Measurements from ENCODE around the gene SH3BP4.

The SH3BP4 gene

DNA sequence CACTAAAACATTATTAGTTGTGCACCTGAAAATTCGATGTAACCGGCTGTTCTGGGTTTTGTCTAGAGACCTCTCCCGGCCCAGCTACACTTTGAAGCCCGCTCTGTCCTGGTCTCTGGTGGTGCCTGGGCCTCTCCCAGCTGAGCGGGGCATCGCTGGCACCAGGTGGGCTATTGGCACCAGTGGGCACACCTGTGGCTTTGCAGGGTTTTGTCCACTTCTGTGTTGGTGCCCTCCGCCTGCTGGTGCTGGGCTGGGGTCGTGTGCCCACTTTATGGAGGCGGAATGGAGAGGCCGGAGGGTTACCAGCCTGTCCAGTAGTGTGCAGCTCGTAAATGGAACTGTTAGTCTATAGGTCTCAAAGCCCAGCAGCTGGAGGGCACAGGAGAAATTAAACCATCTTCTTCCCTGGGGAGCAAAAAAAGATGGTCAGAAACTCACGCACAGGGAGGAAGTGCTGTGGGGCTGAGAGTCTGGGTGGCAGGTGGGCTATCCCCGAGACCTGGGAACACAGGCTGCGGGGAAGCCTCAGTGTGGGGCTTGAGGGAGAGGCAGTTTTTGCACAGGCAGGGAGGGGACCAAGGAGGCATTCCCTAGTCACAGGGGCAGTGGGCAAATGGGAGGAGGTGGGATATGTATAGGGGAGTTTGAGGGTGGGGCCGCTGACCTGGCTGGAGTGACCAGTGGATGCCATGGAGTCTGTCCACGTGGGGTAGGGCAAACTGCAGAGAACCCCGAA is 30.4 kb downstream of the SH3BP4 start:
- no peak for DNase-seq (ENCODE audit: low read depth in 1 of 2, low spot score in 1 of 2)

DNA sequence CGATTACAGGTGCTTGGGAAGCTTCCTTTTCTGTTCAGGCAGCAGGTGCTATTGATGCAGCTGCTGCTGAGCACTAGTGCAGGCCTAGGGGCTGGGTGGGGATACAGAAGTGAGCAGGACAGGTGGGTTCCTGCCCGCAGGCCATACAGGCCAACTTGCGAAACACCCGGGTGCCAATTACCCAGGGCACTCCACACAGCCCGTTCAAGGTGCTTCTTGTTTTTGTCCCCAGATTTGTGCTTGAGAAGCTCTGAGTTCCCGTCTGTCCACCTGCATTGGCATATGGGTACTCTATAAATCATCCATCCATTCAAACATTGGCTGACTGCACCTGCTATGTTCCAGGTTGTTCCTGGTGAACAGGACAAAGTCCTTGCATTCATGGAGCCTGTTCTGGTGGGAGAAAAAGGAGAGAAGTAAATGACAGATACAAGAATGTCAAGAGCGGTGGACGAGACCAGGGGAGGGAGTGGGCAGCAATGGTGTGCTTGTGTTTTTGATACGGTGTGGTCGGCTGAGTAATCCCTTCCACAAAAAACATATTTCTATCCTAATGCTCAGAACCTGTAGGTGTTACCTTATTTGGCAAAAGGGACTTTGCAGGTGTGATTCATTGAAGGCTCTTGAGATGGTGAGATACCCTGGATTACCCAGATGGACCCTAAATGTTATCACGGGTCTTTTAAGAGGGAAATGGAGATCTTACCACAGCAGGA is 31.4 kb downstream of the SH3BP4 start:
- DNase-seq (ENCODE audit: low read depth in 1 of 2, low spot score in 1 of 2), result no peak

DNA sequence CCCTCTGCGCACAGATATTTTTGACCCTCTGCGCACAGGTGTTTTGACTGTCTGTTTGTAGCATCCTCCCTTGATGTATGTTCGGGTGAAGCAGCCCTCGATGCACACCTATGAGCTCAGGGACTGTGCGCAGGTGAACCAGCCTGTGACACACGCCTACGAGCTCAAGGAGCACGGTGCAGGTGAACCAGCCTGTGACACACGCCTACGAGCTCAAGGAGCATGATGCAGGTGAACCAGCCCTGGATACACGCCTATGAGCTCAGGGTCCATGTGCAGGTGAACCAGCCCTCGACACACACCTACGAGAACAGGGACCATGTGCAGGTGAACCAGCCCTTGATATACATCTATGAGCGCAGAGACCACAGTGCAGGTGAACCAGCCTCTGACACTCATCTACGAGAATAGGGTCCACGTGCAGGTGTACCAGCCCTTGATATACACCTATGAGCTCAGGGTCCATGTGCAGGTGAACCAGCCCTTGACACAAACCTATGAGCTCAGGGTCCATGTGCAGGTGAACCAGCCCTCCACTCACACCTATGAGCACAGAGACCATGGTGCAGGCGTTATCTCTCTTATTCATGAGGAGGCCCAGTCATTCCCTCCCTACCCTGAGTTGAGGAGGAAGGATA is 33.9 kb downstream of the SH3BP4 start:
- DNase-seq (ENCODE audit: low read depth in 1 of 2, low spot score in 1 of 2), result no peak

DNA sequence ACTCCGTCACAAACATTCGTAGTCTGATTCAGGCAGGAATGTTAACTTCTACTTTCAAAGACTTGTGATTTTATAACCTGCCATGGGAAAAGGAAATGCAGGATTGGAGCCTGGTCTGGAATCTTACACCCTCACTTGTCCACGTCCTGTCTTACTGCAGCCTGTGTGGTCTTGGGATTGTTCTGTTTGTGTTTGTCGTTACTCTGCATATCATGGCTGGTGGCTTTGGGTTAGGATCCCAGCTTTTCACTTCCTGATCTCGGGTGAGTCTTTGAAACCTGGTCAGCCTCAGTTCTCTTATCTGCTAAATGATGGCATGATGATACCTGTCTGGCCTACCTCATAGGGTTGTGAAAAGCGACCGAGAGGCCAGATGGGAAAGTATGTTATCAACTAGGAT is 34.6 kb downstream of the SH3BP4 start:
- no peak for DNase-seq (ENCODE audit: low read depth in 1 of 2, low spot score in 1 of 2)

DNA sequence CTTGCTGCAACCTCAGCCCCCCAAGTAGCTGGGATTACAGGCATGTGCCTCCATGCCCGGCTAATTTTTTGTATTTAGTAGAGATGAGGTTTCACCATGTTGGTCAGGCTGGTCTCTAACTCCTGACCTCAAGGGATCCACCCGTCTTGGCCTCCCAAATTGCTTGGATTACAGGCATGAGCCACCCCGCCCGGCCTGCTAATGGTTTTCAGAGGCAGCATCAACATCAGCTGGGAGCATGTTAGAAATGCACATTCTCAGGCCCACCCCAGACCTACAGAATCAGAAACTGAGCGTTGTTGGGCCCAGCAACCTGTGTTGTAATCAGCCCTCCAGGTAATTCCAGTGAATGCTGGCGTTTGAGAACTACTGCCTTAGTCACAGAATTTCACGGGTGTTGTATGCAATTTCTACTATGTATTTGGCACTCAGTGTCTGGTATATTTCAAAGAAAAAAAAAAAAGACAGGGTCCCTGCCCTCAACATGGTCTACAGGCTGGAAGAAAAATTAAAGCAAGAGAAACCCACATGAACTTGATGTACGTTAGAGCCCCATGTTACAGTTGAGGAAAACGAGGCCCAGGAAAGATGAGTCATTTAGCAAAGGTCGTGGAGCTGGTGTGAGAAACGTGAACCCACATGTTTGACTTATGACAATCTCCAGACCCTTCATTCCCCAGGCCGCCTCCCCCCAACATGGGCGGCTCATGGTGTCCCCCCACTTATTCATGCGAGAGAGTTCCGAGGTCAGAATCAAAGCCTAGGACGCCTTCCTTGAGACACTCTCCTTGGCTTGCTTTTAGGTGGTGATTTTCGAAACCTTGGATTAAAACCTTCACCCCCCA is 35.3 kb downstream of the SH3BP4 start:
- DNase-seq (ENCODE audit: low read depth in 1 of 2, low spot score in 1 of 2), result no peak

DNA sequence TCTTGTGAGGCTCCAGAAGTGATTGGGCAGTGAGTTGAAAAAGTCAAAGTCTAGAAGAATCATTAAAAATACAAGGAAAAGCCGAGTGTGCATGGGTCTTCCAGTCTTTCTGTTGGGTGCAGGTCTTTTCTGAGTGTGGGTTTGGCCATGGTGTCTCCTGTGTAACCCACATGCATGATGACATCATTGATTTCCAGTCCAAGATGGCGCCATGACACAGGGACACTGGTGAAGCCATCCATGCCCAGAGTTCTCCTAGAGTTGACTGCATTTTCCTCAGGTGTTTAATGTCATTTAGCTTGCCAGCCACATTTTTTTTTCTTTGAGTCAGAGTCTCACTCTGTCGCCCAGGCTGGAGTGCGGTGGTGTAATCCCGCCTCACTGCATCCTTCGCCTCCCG is 35.9 kb downstream of the SH3BP4 start:
- no peak for DNase-seq (ENCODE audit: low read depth in 1 of 2, low spot score in 1 of 2)

DNA sequence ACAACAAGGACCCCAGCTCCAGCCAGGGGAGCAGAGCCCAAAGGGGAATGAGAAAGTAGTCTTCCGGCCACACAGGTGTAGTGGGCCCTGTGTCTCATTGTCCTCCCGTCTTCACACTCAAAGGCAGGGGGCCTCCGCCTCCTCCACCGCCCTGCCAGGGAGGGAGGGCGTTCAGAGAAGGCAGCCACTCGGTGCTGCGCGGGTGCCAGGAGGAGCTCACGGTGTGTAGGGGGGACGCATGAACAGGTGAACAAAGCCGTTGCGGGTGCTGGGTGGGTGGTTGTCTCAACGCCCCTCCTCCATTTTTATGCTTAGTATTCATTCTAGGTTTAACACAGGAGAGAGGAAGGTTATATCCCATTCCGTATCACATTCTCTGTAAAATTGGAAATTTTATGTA is 36.7 kb downstream of the SH3BP4 start:
- DNase-seq (ENCODE audit: low read depth in 1 of 2, low spot score in 1 of 2), result no peak

DNA sequence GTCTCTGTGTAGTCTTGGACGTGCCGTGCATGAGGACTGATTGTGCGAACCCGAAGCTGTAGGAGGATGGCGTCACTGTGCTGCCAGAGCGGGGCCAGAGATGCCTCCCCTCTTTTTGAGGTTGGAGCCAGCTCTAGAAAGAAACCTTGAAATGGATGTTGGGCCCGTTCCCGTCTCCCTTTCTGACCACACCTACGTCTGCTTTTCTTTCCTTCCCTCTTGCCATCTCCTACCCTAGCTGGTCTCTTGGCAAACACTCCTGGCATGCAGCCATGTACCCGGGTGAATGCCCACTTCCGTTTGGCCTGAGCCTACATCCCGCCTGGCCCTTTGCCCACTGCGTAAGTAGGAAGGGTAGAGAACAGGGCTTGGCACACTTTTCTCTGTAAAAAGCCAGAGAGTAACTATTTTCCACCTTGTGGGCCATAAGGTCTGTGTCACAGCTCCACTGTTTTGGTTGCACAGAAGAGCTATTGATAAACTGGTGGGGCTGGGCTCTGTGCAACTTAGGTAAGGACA is 37.4 kb downstream of the SH3BP4 start:
- no peak for DNase-seq (ENCODE audit: low read depth in 1 of 2, low spot score in 1 of 2)

DNA sequence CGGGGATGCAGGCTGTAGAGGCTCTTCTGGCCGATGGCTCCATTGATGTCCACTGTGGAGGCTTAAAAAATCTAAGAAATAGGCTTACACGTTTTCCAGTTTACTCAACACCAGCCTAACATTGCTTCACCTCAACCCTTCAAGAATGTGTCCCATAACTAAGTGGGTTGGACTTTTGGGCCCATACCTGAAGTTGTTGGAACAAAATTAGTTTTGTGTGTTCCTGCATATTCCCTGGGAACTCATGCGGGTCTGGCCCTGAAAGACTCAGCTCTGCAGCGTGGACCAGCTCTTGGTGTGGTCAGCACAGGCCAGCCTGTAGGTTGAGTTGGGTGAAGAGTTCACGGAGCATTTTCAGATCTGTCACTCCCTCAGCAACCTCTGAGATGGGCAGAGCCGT is 38.5 kb downstream of the SH3BP4 start:
- no peak for DNase-seq (ENCODE audit: low read depth in 1 of 2, low spot score in 1 of 2)

DNA sequence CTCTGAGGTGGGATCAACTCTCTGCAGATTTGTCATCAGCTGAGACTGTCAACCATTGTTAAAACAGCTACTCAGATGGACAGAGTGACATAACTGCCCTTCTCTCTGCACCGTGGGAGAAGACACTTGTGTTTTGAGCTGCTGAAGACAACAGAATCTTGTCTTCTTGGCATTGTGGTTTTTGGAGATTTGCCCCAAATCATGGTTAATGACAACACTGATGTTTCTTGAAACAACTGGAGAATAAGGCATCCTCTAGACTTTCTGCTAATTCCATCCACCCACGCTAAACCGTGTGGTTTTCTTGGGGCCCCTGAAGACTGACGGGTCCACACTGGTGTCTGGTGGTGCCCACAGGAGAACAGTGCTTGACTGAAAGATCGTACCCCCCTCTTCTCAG is 39.5 kb downstream of the SH3BP4 start:
- DNase-seq (ENCODE audit: low read depth in 1 of 2, low spot score in 1 of 2), result no peak

DNA sequence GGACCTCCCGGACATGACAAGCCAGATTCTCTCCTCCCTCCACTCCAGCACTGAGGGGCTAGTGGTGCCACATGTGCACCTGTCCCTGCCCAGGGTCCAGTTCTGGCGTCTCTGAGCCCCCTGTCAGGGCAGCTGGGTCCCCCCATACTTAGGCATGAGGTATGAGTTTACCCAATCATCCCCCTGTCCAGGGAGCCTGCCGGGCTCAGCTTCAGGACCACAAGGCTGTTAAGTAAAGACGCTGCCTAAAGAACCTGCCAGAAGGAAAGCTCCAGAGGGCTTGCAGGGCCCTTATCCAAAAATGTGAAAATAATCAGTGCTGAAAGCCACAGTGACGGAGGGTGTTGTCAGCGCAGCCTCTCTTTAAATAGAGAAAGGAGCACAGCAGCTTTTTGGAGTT is 40.0 kb downstream of the SH3BP4 start:
- DNase-seq (ENCODE audit: low read depth in 1 of 2, low spot score in 1 of 2), result no peak

DNA sequence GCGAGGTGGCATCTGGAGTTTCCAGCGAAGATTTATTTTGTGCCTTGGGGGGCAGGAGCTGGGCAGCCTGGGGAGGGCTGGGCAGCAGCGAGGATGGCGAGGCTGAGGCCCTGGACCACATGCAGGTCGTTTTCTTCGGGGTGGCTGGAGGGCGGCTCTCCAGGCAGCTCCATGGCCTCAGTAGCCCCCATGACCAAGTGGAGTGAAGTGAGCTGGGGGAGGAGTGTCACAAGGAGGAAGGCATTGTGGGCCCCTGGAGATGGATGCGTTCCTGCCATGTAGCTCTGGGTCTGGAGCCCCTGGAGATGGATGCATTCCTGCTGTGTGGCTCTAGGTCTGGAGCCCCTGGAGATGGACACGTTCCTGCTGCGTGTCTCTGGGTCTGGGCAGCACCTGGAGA is 40.4 kb downstream of the SH3BP4 start:
- no peak for DNase-seq (ENCODE audit: low read depth in 1 of 2, low spot score in 1 of 2)

DNA sequence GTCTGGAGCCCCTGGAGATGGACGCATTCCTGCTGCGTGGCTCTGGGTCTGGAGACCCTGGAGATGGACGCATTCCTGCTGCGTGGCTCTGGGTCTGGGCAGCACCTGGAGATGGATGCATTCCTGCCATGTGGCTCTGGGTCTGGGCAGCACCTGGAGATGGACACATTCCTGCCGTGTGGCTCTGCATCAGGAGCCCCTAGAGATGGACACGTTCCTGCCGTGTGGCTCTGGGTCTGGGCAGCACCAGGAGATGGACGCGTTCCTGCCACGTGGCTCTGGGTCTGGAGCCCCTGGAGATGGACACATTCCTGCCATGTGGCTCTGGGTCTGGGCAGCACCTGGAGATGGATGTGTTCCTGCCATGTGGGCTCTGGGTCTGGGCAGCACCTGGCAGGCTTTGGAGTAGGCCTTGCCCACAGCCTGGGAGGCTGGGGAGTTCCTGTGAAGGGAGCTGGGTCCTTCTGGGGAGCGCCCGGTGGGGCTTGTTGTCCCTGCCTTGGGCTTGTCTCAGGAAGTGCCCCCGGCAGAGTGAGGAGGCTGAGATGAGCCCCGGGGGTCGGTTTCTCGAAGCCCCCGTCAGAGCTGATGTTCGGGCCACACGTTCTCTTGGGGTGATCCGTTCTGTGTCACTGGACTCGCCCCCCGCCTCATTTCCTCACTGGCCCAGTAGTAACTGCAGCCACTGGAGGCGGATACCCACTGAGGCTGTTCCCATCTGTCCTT is 41.0 kb downstream of the SH3BP4 start:
- DNase-seq (ENCODE audit: low read depth in 1 of 2, low spot score in 1 of 2), result no peak

DNA sequence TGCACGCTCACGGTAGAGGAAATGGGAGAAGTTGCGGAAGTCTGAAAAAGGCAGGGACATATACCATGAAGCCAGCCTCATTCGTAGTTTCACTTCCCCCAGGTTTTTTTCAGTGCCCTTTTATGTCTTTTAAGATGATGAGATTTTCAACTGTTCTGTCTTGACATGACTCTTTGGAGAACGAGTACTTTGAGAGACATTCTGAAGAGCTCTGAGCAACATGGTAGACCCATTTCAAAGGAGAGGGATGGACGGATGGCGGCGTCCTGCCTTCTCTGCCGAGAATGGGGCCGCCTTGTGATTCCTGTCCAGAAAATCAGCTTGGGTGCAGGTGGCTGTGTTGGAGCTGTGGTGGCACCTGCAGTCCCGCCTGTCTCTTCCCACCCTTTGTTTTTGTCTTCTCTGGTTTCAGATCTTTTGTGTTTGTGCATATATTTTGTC is 41.7 kb downstream of the SH3BP4 start:
- DNase-seq (ENCODE audit: low read depth in 1 of 2, low spot score in 1 of 2), result no peak

DNA sequence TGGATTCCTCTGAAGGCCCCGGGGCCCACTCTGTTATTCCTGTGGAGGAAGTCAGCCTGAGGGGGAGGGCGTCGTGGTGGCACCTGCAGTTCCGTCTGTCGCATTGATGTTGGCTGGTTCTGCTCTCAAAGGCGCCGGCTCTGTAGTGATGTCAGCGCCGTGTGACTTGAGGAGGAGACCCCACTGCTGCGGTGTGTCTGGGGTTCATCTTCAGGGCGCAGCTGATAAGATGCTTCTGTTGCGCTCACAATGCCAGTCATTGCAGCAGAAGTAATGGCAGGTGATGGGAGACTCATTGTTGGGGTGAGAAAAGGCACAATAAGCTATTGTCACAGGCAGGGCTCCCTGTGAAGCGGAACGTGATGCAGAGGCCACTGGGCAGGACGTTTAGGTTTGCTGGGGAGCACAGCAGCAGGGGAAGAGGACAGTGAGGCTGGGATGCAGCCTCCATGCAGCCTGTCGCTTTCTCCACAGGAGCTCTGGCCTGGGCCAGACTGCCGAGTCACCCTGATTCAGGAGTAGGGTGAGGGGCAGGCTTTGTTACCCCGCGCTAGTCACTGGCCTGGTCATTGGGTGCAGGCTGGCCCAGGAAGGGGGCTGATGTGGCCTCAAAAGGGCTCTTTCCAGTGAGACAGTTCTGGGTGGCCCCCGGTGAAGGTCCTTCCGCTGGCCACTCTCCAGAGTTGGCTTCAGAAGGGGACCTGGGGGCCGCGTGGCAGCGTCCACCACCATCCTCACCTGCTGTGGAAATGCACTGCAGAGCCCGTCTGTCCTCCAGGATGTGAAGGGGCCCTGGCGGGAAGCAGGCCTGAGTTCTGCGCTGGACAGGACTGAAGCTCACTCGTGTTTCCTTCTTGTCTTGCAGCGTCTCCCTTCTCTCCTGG is 42.9 kb downstream of the SH3BP4 start:
- no peak for DNase-seq (ENCODE audit: low read depth in 1 of 2, low spot score in 1 of 2)

DNA sequence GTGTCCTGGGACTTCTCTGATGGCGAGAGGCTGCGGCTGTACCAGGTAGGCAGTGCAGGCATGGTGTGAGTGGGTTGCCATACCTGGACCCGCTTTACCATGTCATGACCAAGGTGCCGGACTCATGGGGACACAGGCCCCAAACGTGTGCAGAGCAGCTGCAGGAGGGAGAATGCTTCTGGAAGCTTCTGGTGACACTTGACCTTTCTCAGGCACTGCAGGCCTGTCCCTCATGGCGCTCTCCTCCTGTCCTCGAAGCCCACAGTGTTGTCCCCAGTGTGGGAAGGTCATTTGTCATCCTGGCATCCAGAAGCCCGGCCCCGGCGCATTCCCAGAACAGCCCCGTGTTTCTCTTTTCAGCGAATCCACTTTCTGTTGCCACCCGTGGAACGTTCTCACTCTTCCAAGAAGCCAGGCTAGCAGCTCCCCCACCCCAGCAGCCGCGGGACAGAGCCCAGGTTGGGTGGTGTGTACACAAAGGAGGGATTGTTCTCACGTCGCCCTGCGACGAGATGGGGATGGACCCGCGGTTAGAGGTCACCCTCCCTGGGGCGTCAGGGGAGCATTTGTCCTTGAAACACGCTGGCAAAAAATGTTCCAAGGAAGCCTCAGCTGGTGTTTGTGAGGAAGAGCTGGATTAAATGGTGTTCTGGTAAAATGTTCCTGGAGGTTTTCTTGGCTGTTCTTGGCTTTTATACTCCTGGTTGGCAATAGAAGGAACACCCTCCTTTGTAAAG is 43.7 kb downstream of the SH3BP4 start:
- no peak for DNase-seq (ENCODE audit: low read depth in 1 of 2, low spot score in 1 of 2)

DNA sequence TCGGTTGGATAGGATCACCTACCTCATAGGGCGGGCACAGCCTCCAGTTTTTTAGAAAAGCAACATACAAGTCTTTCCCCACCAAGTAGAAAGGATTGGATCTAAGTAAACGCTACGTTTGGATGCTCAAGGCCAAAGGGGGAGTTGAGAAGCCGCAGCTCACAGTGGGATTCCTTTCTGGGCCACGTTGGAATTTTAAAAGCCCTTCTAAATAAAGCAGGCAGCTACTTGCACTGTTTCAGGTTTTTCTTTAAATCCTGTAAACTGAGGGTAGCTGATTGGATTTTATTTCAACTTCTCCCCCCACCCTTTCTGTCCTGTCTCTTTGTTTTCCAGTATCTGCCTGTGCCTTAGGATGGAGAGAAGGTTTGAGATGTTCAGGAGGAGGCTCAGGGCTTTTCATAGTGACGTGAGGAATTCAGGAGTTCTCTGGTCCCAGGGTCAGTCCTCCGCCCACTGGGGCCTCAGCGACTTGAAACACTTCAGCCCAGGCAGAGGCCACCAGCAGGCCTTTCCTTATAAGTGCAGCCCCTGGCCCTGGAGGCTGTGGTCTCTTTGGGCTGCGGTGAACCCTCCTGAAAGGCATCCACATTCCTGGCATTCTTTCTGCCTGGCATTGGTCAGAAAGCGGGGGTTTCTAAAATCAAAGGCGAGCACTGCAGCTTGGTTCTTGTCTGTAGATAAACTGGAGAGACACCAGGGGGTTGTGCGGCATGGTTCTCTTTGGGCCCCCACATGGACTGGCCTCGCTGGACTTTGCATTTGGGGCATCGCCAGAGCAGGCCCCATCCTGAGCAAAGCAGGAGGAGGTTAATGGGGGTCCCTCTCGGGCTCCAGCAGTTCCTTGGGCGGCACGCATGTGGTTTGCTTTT is 44.5 kb downstream of the SH3BP4 start:
- DNase-seq (ENCODE audit: low read depth in 1 of 2, low spot score in 1 of 2), result no peak

DNA sequence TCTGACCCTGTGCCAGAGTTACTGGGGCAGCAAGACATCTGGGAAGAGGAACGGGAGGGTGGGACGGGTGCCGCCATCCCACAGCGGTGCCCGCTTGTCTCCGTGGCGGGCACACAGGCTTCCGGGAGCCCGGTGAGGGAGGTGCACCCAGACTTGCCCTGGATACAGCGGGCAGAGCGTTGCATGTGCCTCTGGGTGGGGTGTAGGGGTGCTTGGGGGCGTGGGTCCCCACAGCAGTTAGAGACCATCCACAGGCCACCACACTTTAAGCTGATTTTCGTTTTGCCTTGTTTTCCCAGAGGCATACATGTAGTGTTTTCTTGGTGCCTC is 45.1 kb downstream of the SH3BP4 start:
- DNase-seq (ENCODE audit: low read depth in 1 of 2, low spot score in 1 of 2), result no peak

Data from stimulated activated CD4-positive, alpha-beta T cell treated with anti-CD3 and anti-CD28 coated beads, Interleukin-15, amount 100 ng/mL, for 1 hour (primary cell).